GM21529 (cell line): ENCODE results near the gene CRYBG3.

Experiments
- ATAC-seq: cut with Tn5 transposase; IDR thresholded peaks from one replicate; pipeline ENCODE4 v1.9.1; 2021; ENCODE audit not compliant: unreplicated experiment

The CRYBG3 gene

DNA sequence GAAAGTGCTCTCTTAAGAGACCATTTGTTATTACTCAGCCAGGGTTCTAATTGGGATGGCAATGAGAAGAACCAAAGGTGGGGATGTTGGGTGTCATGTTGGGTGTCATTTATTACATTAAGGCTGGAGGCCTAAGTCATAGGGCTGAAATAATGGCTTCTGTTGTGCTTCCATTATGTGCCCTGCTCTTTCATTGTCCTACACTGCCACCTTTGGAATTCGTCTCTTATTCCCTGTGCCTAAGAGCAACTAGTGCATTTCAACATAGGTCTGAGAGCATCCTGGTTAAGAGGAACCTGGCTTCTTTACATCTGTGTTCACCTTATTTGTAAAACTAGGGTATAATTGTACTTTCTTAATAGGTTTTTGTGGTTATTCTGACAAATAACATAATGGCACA is 118.2 kb downstream of the CRYBG3 start:
- no peak for ATAC-seq

DNA sequence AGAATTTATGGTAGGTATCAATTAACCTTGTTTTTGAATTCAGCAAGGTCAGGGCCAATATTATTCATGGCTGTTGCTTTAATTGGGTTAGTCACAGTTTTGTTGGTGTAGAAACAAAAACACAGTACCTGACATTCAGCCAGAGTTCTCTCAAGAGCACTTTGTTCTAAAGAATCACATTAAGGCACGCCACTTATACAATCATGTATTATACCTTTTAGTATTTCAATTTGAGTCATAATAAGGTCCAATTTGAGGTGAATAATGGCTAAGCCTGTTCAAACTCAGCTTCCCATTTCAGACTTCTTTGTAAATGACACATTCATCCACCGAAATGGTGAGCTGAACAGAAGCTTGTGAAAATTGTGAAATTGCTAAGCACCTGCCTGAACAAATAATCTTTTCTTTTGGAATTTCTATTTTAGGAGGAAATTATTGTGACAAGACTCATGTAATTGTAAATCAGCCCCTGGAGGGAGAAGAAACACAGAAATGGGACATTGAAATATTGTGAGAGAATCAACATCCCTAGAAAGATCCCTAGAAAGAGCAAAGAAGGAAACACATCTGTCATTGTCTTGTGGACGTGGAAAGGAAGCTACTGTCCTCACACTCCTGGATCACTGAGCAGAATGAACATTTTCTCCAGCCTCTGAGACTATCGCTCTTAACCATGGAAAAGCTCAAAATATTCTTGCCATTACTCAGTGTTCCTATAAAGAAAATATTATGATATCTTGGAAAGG is 121.2 kb downstream of the CRYBG3 start:
- ATAC-seq = no peak

- no peak for ATAC-seq
Measured at GRCh38 chr3:97948351-97949109, 126.7 kb downstream of the CRYBG3 start.

GRCh38 chr3:97949110-97949485 is 127.3 kb downstream of the CRYBG3 start:
- no peak for ATAC-seq

GRCh38 chr3:97949743-97950142 is 127.9 kb downstream of the CRYBG3 start:
- no peak for ATAC-seq

DNA sequence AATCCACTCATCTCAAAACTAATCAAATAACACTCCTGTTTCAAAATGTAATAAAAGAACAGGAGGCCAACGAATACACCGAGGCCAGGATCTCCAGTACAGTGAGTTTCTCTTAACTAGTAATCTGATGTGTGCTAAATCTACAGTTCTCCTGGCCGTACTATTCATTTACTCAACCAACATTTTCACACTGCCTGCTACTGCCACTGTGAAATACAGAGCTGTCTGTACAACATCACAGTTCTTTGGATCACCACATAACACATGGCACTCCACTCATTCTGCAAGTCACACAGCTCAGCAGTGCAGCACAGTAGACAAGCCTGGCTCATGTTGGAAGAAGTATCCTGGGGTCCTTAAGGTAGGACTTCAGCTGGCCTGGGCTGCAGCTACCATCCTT is 128.5 kb downstream of the CRYBG3 start:
- ATAC-seq = no peak

- no peak for ATAC-seq
Measured at GRCh38 chr3:97952280-97952679, 130.5 kb downstream of the CRYBG3 start.

DNA sequence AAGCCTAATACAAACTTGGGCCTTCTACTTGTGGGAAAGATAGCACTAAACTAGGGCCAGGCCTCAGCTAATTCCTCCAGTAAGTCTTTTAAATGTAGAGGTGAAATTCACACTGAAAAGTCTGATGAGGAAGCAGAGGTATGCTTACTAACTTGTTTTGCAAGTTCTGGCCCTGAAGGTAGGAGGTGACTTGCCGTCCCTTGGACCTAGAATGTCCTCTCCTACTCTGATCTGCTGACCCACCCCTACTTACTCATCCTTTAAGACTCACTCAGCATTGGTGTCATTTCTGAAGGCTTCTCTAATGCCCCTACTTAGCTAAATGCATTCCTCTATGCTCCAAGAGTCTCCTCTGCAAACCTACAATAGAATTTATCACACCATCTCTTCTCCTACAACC is 131.1 kb downstream of the CRYBG3 start:
- ATAC-seq = no peak

DNA sequence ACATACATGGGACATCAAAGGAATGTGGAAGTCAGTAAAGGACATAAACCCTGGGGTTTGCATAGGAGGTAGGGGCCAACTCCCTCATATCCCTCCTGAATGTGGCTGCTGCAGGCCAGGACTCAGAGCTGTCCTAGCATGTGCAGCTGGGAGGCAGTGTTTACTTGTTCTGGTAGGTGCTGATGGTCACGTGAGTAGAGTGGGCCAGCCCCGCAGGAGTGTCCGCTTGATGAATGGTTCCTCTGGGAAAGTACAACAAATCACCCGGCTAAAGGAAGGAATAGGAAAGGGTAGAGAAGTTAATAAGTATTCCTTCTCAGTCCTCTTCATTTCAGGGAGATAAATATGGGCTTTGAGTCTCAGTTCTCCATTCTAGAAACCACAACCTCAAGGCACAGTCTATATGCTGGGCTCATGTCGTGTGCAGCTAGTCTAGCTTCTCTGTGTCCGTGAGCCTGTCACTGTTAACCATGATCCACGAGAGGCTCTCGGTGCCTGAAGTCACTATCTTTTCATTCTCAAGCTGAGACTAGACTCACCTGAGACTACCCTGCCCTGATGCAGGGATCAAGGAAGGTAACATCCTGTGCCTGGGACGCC is 132.5 kb downstream of the CRYBG3 start:
- peak; percentile 46 for ATAC-seq

GRCh38 chr3:97956051-97956450 is 134.2 kb downstream of the CRYBG3 start:
- no peak for ATAC-seq

GRCh38 chr3:97957617-97958311 is 136.0 kb downstream of the CRYBG3 start:
- no peak for ATAC-seq

DNA sequence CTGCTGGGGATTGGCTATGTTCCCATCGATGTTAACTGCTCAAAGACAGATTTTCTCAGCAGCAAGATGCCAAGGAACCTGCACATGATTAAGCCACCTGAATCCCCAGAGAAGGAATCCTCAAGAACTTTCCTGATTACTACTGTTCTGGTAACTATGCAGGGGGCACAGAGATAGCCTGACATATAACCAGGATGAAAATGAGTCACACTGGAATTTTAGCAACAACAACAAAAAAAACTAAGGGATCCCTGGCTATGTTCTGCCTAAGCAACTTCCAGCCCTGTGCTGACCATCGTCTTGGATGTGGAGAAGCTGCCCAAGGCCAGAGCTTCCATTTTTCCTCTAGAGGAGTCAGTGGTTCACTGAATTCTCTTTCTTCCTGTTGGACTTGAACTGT is 136.6 kb downstream of the CRYBG3 start:
- no peak for ATAC-seq

DNA sequence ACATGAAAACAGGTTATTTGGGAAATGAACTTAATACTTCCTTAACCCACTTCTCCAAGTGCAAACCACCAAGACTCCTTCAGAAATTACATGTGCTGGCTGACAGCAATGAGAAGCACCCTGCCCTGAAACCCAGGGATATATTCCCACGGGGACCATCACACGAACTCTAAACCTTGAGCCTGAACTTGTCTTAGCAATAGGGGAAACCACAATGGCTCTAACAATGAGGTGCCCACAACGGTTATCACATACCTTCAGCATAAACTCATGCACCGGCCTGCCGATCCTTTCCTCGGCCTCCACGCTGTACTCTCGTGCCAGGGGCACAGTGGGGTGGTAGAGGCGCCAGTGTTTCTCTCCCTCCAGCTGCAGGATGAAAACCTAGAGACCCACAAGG is 137.0 kb downstream of the CRYBG3 start:
- ATAC-seq = no peak

- no peak for ATAC-seq
Measured at GRCh38 chr3:97959872-97960271, 138.1 kb downstream of the CRYBG3 start.

- ATAC-seq = no peak
Measured at GRCh38 chr3:97960551-97960950, 138.7 kb downstream of the CRYBG3 start.

GRCh38 chr3:97960993-97961766 is 139.4 kb downstream of the CRYBG3 start:
- ATAC-seq = no peak

GRCh38 chr3:97967966-97968365 is 146.2 kb downstream of the CRYBG3 start:
- no peak for ATAC-seq

DNA sequence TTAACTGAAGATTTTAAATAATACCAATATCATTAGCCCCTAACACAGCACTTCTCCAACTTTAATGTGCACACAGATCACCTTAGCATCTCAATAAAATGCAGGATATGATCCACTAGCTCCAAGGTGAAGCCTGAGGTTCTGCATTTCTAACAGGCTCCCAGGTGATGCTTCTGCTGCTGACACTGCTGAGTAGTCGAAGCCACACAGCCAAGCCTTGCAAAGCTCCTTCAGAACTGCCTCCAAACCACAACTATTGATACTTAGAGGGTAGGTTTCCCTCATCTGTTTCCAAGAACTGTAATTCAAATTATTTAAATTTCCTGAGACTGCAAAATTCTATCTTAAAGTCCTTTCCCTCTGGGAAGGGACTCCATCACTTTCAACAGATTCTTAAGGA is 146.6 kb downstream of the CRYBG3 start:
- ATAC-seq = no peak

GRCh38 chr3:97969541-97969940 is 147.7 kb downstream of the CRYBG3 start:
- no peak for ATAC-seq

DNA sequence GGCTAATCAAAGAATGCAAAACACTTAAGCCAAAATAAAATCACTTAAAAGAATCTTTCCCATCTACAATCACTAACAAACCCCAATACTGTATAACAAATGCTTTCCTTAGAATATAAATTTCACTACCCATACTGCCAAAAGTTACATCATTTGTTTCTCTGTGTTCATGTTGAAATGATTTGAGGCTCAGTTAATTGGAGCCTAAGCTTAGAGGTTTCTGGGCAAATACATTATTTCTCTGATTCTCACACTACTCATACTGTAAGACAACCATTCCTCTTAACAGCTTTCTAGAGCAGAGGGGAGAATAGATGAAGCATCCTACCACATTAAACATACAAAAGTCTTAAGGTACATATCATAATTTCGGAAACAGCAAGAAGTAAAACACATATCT is 148.3 kb downstream of the CRYBG3 start:
- ATAC-seq = no peak
